GM12878 (cell line): Measurements from ENCODE around the gene CA5A. TPM values are rescaled to one million over a fixed set of nuclear protein-coding genes. Genes with fewer than 3 reads are reported as not detected.

ENCODE experiments used
- ATAC-seq: fragments of 200-7000 bp; cut with Tn5 transposase; 3 replicates; pipeline ENCODE4 v1.9.1; 2020; ENCODE audit warnings: mild to moderate bottlenecking, moderate library complexity
- BruUV-seq: library from RNA; stranded (reverse); fragments of 400-500 nt; replicated peaks from 2 replicates; lab custom pipeline; 2021; lab: Mats Ljungman, UMichigan
- CTCF ChIA-PET: fragments of 300-600 bp; sonication (Branson Sonifier 250); formaldehyde crosslinking; extraction: SDS; loops from one replicate; lab custom pipeline; 2021; ENCODE audit warnings: inconsistent platforms; lab: Yijun Ruan, JAX
- POLR2A ChIA-PET: fragments of 350-600 bp; formaldehyde crosslinking; extraction: SDS; loops from one replicate; lab custom pipeline; 2021; ENCODE audit warnings: inconsistent platforms; lab: Charles Lee
- RAD21 ChIA-PET: fragments of 300-600 bp; sonication (Branson Sonifier 250); formaldehyde crosslinking; loops from one replicate; lab custom pipeline; 2023; ENCODE audit warnings: antibody characterized with exemption; ENCODE audit not compliant: unreplicated experiment; lab: Charles Lee
- SMC1A ChIA-PET: fragments of 300-600 bp; sonication (Branson Sonifier 250); formaldehyde crosslinking; loops from one replicate; lab custom pipeline; 2023; ENCODE audit not compliant: unreplicated experiment, uncharacterized antibody; lab: Charles Lee
- DNase-seq: peaks from one replicate; pipeline ENCODE4 v3.0.0-alpha.2; 2011; ENCODE audit warnings: low read depth, low spot score
- FAIRE-seq: peaks from 3 replicates; lab custom pipeline; 2011; peaks lifted over from hg19 to GRCh38; lab: Jason Lieb, UNC
- H2AFZ ChIP-seq: 2 replicates; pipeline ENCODE4 v1.6.0; 2011; ENCODE audit warnings: low read depth, low read length, control low read depth; ENCODE audit not compliant: control insufficient read depth
- H3K27ac ChIP-seq: 2 replicates; pipeline ENCODE4 v1.5.1; 2011; ENCODE audit warnings: control low read depth; ENCODE audit not compliant: control insufficient read depth, insufficient read depth
- H3K27me3 ChIP-seq, 2 experiments: replicated peaks in 1 of 2; 2 replicates each; pipeline versions ENCODE4 v1.6.0 to v1.6.1; 2011; ENCODE audit warnings: low read length in 1 of 2; ENCODE audit not compliant: control insufficient read depth in 2 of 2, insufficient read depth in 2 of 2
- H3K36me3 ChIP-seq, 2 experiments: 2 replicates each; pipeline ENCODE4 v1.5.1; 2011; ENCODE audit warnings: low read length in 1 of 2; ENCODE audit not compliant: control insufficient read depth in 2 of 2, insufficient read depth in 2 of 2
- H3K4me1 ChIP-seq: 2 replicates; pipeline ENCODE4 v1.6.1; 2011; ENCODE audit warnings: mild to moderate bottlenecking, low read length, moderate library complexity, mixed read lengths; ENCODE audit not compliant: control insufficient read depth, insufficient read depth
- H3K4me2 ChIP-seq: 2 replicates; pipeline ENCODE4 v1.6.0; 2011; ENCODE audit warnings: control low read depth; ENCODE audit not compliant: control insufficient read depth, insufficient read depth
- H3K4me3 ChIP-seq: fragments of 200-600 bp; sonication (generic); 2 replicates; pipeline ENCODE4 v1.5.1; 2016
- H3K79me2 ChIP-seq: 2 replicates; pipeline ENCODE4 v1.6.0; 2011; ENCODE audit warnings: low read length; ENCODE audit not compliant: control insufficient read depth, insufficient read depth
- H3K9ac ChIP-seq: 2 replicates; pipeline ENCODE4 v1.8.0; 2011; ENCODE audit warnings: low read length, control low read depth, mixed read lengths; ENCODE audit not compliant: control insufficient read depth, insufficient read depth
- H3K9me3 ChIP-seq: replicated peaks from 3 replicates; pipeline ENCODE4 v1.5.1; 2011; ENCODE audit warnings: mild to moderate bottlenecking, low read length; ENCODE audit not compliant: control insufficient read depth, insufficient read depth
- H4K20me1 ChIP-seq: 2 replicates; pipeline ENCODE4 v1.6.0; 2011; ENCODE audit not compliant: control insufficient read depth, insufficient read depth
- ATF7 ChIP-seq: fragments of 450-650 bp; IDR thresholded peaks from 2 replicates; pipeline ENCODE4 v1.6.1; 2016; ENCODE audit warnings: low read depth, mild to moderate bottlenecking
- BRCA1 ChIP-seq: IDR thresholded peaks from 2 replicates; pipeline ENCODE4 v1.6.1; 2011; ENCODE audit warnings: low read depth, low read length, improper control_type of control experiment
- DPF2 ChIP-seq: fragments of 450-650 bp; IDR thresholded peaks from 2 replicates; pipeline ENCODE4 v1.6.1; 2017; ENCODE audit warnings: mild to moderate bottlenecking
- EZH2 ChIP-seq: IDR thresholded peaks from 2 replicates; pipeline ENCODE4 v1.6.1; 2012; ENCODE audit warnings: low read depth, mild to moderate bottlenecking, control low read depth, inconsistent platforms, low read length, borderline replicate concordance; ENCODE audit not compliant: control insufficient read depth
- FOS ChIP-seq: IDR thresholded peaks from 3 replicates; pipeline ENCODE4 v1.6.1; 2011; ENCODE audit warnings: borderline replicate concordance; ENCODE audit not compliant: insufficient read length; ENCODE audit errors: extremely low read depth
- GABPA ChIP-seq: IDR thresholded peaks from 2 replicates; pipeline ENCODE4 v1.6.1; 2014; ENCODE audit warnings: antibody characterized with exemption, low read depth, mild to moderate bottlenecking, inconsistent platforms
- NR2C2 ChIP-seq: IDR thresholded peaks from 2 replicates; pipeline ENCODE4 v1.6.1; 2011; ENCODE audit warnings: borderline replicate concordance, low read depth; ENCODE audit not compliant: control insufficient read depth, insufficient read length
- POLR2A ChIP-seq: IDR thresholded peaks from 2 replicates; pipeline ENCODE4 v1.6.1; 2011; ENCODE audit warnings: low read depth, mild to moderate bottlenecking, low read length
- RAD21 ChIP-seq: IDR thresholded peaks from 2 replicates; pipeline ENCODE4 v1.6.1; 2011; ENCODE audit warnings: mild to moderate bottlenecking, low read depth, low read length, moderate library complexity; ENCODE audit not compliant: insufficient read depth
- RFX5 ChIP-seq: IDR thresholded peaks from 2 replicates; pipeline ENCODE4 v1.6.1; 2011; ENCODE audit warnings: low read depth, low read length, improper control_type of control experiment
- SIX5 ChIP-seq: IDR thresholded peaks from 2 replicates; pipeline ENCODE4 v1.6.1; 2011; ENCODE audit warnings: mild to moderate bottlenecking, low read depth, low read length, moderate library complexity; ENCODE audit not compliant: severe bottlenecking
- SMAD5 ChIP-seq: IDR thresholded peaks from 2 replicates; pipeline ENCODE4 v1.6.1; 2016; ENCODE audit warnings: antibody characterized with exemption, low read depth
- ZBED1 ChIP-seq: IDR thresholded peaks from 2 replicates; pipeline ENCODE4 v1.6.1; 2016; ENCODE audit warnings: borderline replicate concordance
- ZNF384 ChIP-seq: IDR thresholded peaks from 2 replicates; pipeline ENCODE4 v1.6.1; 2012; ENCODE audit warnings: low read depth, mild to moderate bottlenecking, low read length, improper control_type of control experiment, borderline replicate concordance
- WGBS: methylation state at CpG from one replicate; pipeline ENCODE4 v1.1.6; 2016; ENCODE audit warnings: low lambda C conversion rate; ENCODE audit not compliant: insufficient replicate concordance, insufficient coverage; ENCODE audit errors: missing lambda C conversion rate; 5-methylcytosine and 5-hydroxymethylcytosine counted together
- in situ Hi-C: fragments of 300-500 bp; cut with MboI; formaldehyde crosslinking; loops from 9 replicates; pipeline ENCODE4 v1.14.3; 2018; ENCODE audit warnings: mixed read lengths
- intact Hi-C: fragments of 100-400 bp; cut with micrococcal nuclease; formaldehyde crosslinking; loops from one replicate; pipeline ENCODE4 v1.14.2; 2022; ENCODE audit not compliant: unreplicated experiment
- polyA plus RNA-seq, 11 experiments: library from polyadenylated mRNA; depleted of rRNA in 4 of 11; unstranded in 6 of 11; stranded (reverse) in 5 of 11; fragments of >200 nt; fragmentation: Nextera tagmentation in 4 of 11; fragmentation: Illumina TruSeq in 1 of 11; extraction: Ambion mirVana in 4 of 11; extraction: Trizol in 1 of 11; gene quantifications; 1 replicate in 1 of 11; 2 replicates in 10 of 11; pipeline versions ENCODE4 v1.2.1 to v1.2.3, GENCODE V29; 2011 to 2016; ENCODE audit warnings: inconsistent platforms in 2 of 11, missing spikeins in 2 of 11, low read depth in 1 of 11
- total RNA-seq, 4 experiments: library from RNA; depleted of rRNA in 3 of 4; stranded (reverse); fragments of >200 nt in 3 of 4; fragmentation: Illumina TruSeq in 1 of 4; extraction: Trizol in 1 of 4; gene quantifications; 2 replicates each; pipeline versions ENCODE4 v1.2.1 to v1.2.3, GENCODE V29; 2013 to 2021
- TF ChIP-seq, protein P1 (sequence below): fragments of 450-650 bp; formaldehyde crosslinking; IDR thresholded peaks from 2 replicates; pipeline ENCODE4 v1.5.0; 2022; ENCODE audit warnings: mild to moderate bottlenecking, missing genetic modification characterization
- TF ChIP-seq, protein P2 (sequence below): IDR thresholded peaks from 2 replicates; pipeline ENCODE4 v1.6.1; 2012; ENCODE audit warnings: low read length, inconsistent platforms

CA5A gene
- total and polyA plus RNA-seq, 10 of the 15 experiments (the other 5 are each of a cell fraction or from before 2014, with no cell fraction given): not detected

DNA sequence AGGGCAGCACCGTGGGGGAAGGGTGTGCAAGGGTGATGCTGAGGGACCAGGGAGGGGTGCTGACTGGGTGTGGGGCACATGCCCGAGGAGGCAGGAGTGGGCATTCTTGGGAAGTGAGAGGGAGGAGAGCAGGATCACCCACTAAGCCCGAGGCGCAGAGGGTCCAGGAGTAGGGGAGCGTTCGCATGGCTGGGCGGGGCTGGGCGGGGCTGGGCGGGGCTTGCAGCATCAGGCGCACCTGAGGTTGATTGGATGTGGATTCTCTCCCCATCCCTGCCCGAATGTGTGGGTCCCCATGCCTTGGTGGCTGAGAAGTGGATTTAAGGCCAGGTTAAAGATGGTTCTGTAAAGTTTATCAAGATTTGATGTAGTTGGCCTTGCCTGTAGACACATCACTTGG lies 29.1 kb upstream of the CA5A start:
- ChIA-PET RAD21 (no interaction called here), SMC1A (no interaction called here)

More for the DNA sequence above, 29.1 kb upstream of the CA5A start:
- no peak overlapping the region for H3K4me2 ChIP-seq
- no peaks in the 10 kb centered on the region for H3K9me3 ChIP-seq
- H4K20me1 ChIP-seq: no peaks in the 10 kb centered on the region; the same call in 1 of the 2 replicates
- peaks cover 5% of the 10 kb centered on the region; the same call in 1 of the 2 replicates for H3K4me1 ChIP-seq
- CTCF ChIA-PET: no interaction called here
- no peak for ATAC-seq
- H3K36me3 ChIP-seq: peaks cover 0 to 5% of the 10 kb centered on the region in 2 experiments; a peak in 1 of 4 replicates
- H3K27me3 ChIP-seq: no peaks in the 10 kb centered on the region
- TF ChIP-seq EZH2: no peak
- TF ChIP-seq SIX5: no peak
- TF ChIP-seq DPF2: no peak
- no peak for TF ChIP-seq RFX5
- TF ChIP-seq ATF7: no peak
- no peak for TF ChIP-seq POLR2A
- no peak for TF ChIP-seq RAD21
- no peak for TF ChIP-seq FOS
- TF ChIP-seq, protein P1, sequence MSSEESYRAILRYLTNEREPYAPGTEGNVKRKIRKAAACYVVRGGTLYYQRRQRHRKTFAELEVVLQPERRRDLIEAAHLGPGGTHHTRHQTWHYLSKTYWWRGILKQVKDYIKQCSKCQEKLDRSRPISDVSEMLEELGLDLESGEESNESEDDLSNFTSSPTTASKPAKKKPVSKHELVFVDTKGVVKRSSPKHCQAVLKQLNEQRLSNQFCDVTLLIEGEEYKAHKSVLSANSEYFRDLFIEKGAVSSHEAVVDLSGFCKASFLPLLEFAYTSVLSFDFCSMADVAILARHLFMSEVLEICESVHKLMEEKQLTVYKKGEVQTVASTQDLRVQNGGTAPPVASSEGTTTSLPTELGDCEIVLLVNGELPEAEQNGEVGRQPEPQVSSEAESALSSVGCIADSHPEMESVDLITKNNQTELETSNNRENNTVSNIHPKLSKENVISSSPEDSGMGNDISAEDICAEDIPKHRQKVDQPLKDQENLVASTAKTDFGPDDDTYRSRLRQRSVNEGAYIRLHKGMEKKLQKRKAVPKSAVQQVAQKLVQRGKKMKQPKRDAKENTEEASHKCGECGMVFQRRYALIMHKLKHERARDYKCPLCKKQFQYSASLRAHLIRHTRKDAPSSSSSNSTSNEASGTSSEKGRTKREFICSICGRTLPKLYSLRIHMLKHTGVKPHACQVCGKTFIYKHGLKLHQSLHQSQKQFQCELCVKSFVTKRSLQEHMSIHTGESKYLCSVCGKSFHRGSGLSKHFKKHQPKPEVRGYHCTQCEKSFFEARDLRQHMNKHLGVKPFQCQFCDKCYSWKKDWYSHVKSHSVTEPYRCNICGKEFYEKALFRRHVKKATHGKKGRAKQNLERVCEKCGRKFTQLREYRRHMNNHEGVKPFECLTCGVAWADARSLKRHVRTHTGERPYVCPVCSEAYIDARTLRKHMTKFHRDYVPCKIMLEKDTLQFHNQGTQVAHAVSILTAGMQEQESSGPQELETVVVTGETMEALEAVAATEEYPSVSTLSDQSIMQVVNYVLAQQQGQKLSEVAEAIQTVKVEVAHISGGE (CRISPR knock-in tag): no peak
- TF ChIP-seq GABPA: no peak
- no peak for TF ChIP-seq BRCA1
- TF ChIP-seq NR2C2: no peak
- TF ChIP-seq SMAD5: no peak
- TF ChIP-seq ZNF384: no peak
- TF ChIP-seq, protein P2, sequence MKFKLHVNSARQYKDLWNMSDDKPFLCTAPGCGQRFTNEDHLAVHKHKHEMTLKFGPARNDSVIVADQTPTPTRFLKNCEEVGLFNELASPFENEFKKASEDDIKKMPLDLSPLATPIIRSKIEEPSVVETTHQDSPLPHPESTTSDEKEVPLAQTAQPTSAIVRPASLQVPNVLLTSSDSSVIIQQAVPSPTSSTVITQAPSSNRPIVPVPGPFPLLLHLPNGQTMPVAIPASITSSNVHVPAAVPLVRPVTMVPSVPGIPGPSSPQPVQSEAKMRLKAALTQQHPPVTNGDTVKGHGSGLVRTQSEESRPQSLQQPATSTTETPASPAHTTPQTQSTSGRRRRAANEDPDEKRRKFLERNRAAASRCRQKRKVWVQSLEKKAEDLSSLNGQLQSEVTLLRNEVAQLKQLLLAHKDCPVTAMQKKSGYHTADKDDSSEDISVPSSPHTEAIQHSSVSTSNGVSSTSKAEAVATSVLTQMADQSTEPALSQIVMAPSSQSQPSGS: no peak
- TF ChIP-seq ZBED1: no peak
- no peak overlapping the region for H3K4me3 ChIP-seq
- POLR2A ChIA-PET: no interaction called here
- no peak overlapping the region for H2AFZ ChIP-seq
- H3K27ac ChIP-seq: no peak overlapping the region
- intact Hi-C loops: no loop called here
- no peak overlapping the region for H3K9ac ChIP-seq
- DNase-seq: no peak
- peaks cover 15% of the 10 kb centered on the region for H3K79me2 ChIP-seq
- FAIRE-seq: no peak
- in situ Hi-C loops: loop anchor here (25.0 kb wide), 1 partner anchor 472 kb away; no protein-coding TSS in a partner anchor
- 82% methylated on average over 4 of the region's 11 CpGs for WGBS
- no TSS peak for BruUV-seq
